SK-N-SH (cell line): ENCODE measurements around the gene CRB3.

ENCODE experiments used
- CHD2 ChIP-seq: fragments of 150-350 bp; IDR thresholded peaks from 2 replicates; pipeline ENCODE4 v1.6.1; 2018; ENCODE audit warnings: low read length; ENCODE audit not compliant: partially characterized antibody
- CTCF ChIP-seq: fragments of 200-600 bp; sonication (generic); IDR thresholded peaks from 2 replicates; pipeline ENCODE4 v1.6.1; 2017; ENCODE audit warnings: antibody characterized with exemption, mild to moderate bottlenecking, moderate library complexity
- EP300 ChIP-seq, 2 experiments: IDR thresholded peaks; 2 replicates each; pipeline versions ENCODE4 v1.4.0 to v1.6.1; 2012; ENCODE audit warnings: borderline replicate concordance in 1 of 2, low read depth in 1 of 2, low read length in 1 of 2
- GABPA ChIP-seq: IDR thresholded peaks from 2 replicates; pipeline ENCODE4 v1.4.0; 2012; ENCODE audit warnings: low read depth, mild to moderate bottlenecking
- GATA2 ChIP-seq: sonication (generic); formaldehyde crosslinking; IDR thresholded peaks from 2 replicates; pipeline ENCODE4 v1.5.0; 2020; ENCODE audit warnings: mild to moderate bottlenecking, missing genetic modification reagents
- JUND ChIP-seq: IDR thresholded peaks from 2 replicates; pipeline ENCODE4 v1.4.0; 2012
- NRF1 ChIP-seq: IDR thresholded peaks from 2 replicates; pipeline ENCODE4 v1.6.1; 2012; ENCODE audit warnings: low read depth, mild to moderate bottlenecking, low read length
- POLR2AphosphoS5 ChIP-seq: IDR thresholded peaks from 2 replicates; pipeline ENCODE4 v1.6.1; 2012; ENCODE audit warnings: low read depth, low read length
- RAD21 ChIP-seq: IDR thresholded peaks from 2 replicates; pipeline ENCODE4 v1.6.1; 2012; ENCODE audit warnings: mild to moderate bottlenecking, low read length
- SMC3 ChIP-seq: IDR thresholded peaks from 2 replicates; pipeline ENCODE4 v1.6.1; 2012; ENCODE audit warnings: low read depth, low read length, improper control_type of control experiment
- TAF1 ChIP-seq: IDR thresholded peaks from 2 replicates; pipeline ENCODE4 v1.6.1; 2012; ENCODE audit warnings: low read depth, mild to moderate bottlenecking, low read length, moderate library complexity, borderline replicate concordance
- TEAD4 ChIP-seq: IDR thresholded peaks from 2 replicates; pipeline ENCODE4 v1.4.0; 2012; ENCODE audit warnings: mild to moderate bottlenecking, borderline replicate concordance; ENCODE audit not compliant: insufficient read depth
- USF2 ChIP-seq: fragments of 150-350 bp; IDR thresholded peaks from 2 replicates; pipeline ENCODE4 v1.6.1; 2017; ENCODE audit warnings: antibody characterized with exemption, low read length, low read depth, borderline replicate concordance
- YY1 ChIP-seq: IDR thresholded peaks from 2 replicates; pipeline ENCODE4 v1.4.0; 2012; ENCODE audit warnings: low read depth, mild to moderate bottlenecking

DNA sequence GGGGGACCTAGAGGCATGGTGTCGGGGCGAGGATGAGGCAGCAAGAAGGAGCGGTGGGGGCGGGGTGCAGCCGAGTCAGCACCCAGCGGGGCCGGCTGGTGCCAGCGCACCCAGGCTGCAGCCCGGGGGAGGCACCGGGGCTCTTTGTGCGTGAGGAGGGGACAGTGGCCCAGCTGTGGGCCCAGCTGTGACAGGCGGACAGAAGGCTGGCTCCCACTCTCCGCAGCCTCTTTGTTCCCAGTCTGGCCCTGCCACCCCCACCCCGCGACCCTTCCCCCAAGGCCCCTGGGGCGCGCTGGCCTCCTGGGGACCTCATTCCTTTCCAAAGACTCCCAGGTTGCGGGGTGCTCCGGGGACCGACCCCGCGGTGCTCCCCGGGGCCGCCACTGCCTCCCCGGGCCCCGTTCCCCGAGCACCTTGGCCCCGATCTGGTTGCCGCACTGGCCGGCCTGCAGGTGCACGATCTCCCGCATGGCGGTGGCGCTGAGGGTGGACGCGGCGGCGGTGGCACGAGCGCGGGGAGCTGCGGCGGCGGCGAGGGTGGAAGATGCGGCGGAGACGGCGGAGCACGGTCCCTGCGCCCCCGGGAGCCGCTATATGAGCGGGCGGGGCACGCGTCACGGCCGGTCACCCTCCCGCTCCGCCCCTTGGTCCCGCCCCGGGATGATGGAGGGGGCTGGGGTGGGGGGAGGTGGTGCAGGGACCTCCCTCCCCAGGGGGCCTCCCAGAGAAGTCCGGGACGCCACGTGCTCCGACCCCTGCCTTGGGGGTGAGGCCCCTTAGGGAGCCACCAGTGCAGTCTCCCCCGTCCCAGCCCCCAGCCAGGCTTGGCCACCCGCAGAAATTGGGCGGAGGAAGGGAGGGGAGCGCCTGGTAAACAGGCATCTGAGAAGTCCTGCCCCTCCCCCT is 37.9 kb downstream of the CRB3 start, which contains the start of gene TUBB4A:
- TF ChIP-seq CTCF (no peak), USF2 (no peak), RAD21 (no peak), GATA2 (CRISPR knock-in tag) (no peak), GABPA (no peak), CHD2 (no peak), EP300 (IDR thresholded peaks at IDR 0.05; ENCODE audit: borderline replicate concordance in 1 of 2, low read depth in 1 of 2, low read length in 1 of 2) (no peak), SMC3 (no peak), POLR2AphosphoS5 (no peak), TEAD4 (no peak), JUND (no peak), TAF1 (no peak), YY1 (no peak), NRF1 (no peak)
